Uterus (tissue), 4 donors: ENCODE measurements around the gene KLHDC7B. TPM values are rescaled to one million over a fixed set of nuclear protein-coding genes. Genes with fewer than 3 reads are reported as not detected.

Experiments
- DNase-seq, 2 donors: peaks; one replicate each; pipeline ENCODE4 v3.0.0-alpha.2; 2019 to 2020
- H3K27ac ChIP-seq, 2 donors: fragments of 200-600 bp; sonication (generic); 1 replicate in 1 of 2; 2 replicates in 1 of 2; pipeline ENCODE4 v1.5.1; 2016 to 2018
- H3K27me3 ChIP-seq, 2 donors: fragments of 200-600 bp; sonication (generic); one replicate each; pipeline ENCODE4 v1.5.1; 2018 to 2019; ENCODE audit warnings: control low read depth in 1 of 2
- H3K36me3 ChIP-seq, 2 donors: fragments of 200-600 bp; sonication (generic); one replicate each; pipeline ENCODE4 v1.5.1; 2019; ENCODE audit warnings: control low read depth in 1 of 2
- H3K4me1 ChIP-seq, 2 donors: fragments of 200-600 bp; sonication (generic); one replicate each; pipeline ENCODE4 v1.5.1; 2018 to 2019; ENCODE audit warnings: control low read depth in 1 of 2
- H3K4me3 ChIP-seq, 2 donors: fragments of 200-600 bp; sonication (generic); 1 replicate in 1 of 2; 2 replicates in 1 of 2; pipeline ENCODE4 v1.5.1; 2018 to 2019; ENCODE audit warnings: mild to moderate bottlenecking in 1 of 2
- H3K9me3 ChIP-seq, 2 donors: fragments of 200-600 bp; sonication (generic); one replicate each; pipeline ENCODE4 v1.5.1; 2019; ENCODE audit warnings: control low read depth in 1 of 2
- POLR2A ChIP-seq, 2 donors: fragments of 450-650 bp; IDR thresholded peaks; one replicate each; pipeline ENCODE4 v1.6.1; 2016; ENCODE audit warnings: antibody characterized with exemption in 2 of 2, mild to moderate bottlenecking in 1 of 2, moderate library complexity in 1 of 2
- intact Hi-C: fragments of 100-400 bp; cut with DNase I; formaldehyde crosslinking; loops from one replicate; pipeline ENCODE4 v1.15.1; 2023; ENCODE audit warnings: low total_unique reads
- total RNA-seq, 4 donors: library from RNA; depleted of rRNA in 3 of 4; stranded (reverse); fragments of >200 nt in 3 of 4; gene quantifications; one replicate each; pipeline versions ENCODE4 v1.1.0 to v1.2.4, GENCODE V29; 2014 to 2023
- TF ChIP-seq, protein P1 (sequence below), 4 experiments: fragments of 200-600 bp in 2 of 4; fragments of 450-650 bp in 2 of 4; sonication (generic) in 2 of 4; IDR thresholded peaks; one replicate each; pipeline ENCODE4 v1.5.1; 2016 to 2019; ENCODE audit warnings: antibody characterized with exemption in 4 of 4, mild to moderate bottlenecking in 2 of 4, moderate library complexity in 1 of 4
- donor health status: DM: yes; HTN: yes; CAD: no.

The KLHDC7B gene
- total RNA-seq, 4 donors from 2014 or later: not detected

DNA sequence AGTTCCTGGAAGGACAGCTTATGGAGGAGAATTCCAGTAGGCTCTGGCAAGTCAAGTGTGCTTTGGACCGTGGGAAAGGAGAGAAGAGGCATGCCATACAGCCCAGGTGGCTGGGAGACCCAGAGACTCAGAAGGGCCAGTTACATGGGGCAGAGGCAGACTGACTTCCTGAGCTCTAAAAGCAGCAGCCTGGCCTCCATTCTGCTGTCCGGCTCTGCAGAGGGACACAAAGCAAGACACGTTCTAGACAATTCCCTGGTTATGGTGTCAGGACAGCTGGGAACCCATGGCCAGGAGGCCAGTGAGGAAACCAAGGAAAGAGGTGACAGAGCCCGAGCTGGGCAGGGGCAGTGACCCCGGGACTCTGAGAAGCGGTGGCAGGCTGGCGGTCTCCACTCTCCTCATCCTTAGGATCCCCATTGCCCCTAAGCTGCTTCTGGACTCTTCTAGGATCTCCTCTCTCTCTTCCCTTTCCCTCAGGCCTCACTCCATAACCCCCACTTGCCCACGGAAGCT, 29.8 kb downstream of the KLHDC7B start:
- no peaks in the 10 kb centered on the region for H3K27me3 ChIP-seq
- no peaks in the 10 kb centered on the region for H3K4me1 ChIP-seq
- DNase-seq: no peak
- H3K9me3 ChIP-seq: no peaks in the 10 kb centered on the region
- no peak overlapping the region for H3K4me3 ChIP-seq
- H3K27ac ChIP-seq: no peak overlapping the region
- no peak for TF ChIP-seq POLR2A (IDR thresholded peaks at IDR 0.05)
- TF ChIP-seq, protein P1, sequence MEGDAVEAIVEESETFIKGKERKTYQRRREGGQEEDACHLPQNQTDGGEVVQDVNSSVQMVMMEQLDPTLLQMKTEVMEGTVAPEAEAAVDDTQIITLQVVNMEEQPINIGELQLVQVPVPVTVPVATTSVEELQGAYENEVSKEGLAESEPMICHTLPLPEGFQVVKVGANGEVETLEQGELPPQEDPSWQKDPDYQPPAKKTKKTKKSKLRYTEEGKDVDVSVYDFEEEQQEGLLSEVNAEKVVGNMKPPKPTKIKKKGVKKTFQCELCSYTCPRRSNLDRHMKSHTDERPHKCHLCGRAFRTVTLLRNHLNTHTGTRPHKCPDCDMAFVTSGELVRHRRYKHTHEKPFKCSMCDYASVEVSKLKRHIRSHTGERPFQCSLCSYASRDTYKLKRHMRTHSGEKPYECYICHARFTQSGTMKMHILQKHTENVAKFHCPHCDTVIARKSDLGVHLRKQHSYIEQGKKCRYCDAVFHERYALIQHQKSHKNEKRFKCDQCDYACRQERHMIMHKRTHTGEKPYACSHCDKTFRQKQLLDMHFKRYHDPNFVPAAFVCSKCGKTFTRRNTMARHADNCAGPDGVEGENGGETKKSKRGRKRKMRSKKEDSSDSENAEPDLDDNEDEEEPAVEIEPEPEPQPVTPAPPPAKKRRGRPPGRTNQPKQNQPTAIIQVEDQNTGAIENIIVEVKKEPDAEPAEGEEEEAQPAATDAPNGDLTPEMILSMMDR (IDR thresholded peaks at IDR 0.05): no peak
- no peaks in the 10 kb centered on the region for H3K36me3 ChIP-seq
- intact Hi-C loops: no loop called here

DNA sequence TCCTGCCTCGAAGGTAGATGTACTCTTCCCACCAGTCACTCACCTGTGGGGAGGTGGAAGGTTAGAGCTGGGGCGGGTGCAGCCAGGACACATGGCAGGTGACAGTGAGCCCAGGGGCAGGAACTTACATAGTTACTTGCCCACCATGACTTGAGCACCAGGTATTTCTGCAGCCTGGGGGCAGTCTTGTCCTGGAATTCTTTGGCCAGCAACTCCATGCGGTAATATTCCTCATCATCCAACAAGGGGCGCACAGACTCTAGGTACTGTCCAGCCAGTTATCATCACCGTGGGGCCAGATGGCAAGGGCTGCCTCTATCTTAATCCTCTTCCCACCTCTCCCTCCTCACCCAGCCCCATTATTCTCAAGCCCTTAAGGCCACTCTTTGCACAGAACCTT, 30.4 kb downstream of the KLHDC7B start:
- no peak for DNase-seq
- peaks cover 0 to under 1% of the 10 kb centered on the region in 2 donors for H3K4me1 ChIP-seq
- H3K36me3 ChIP-seq: no peaks in the 10 kb centered on the region
- no peak overlapping the region for H3K4me3 ChIP-seq
- H3K27me3 ChIP-seq: no peaks in the 10 kb centered on the region
- TF ChIP-seq POLR2A (IDR thresholded peaks at IDR 0.05): no peak
- TF ChIP-seq, protein P1 (IDR thresholded peaks at IDR 0.05): no peak
- H3K27ac ChIP-seq: no peak overlapping the region
- intact Hi-C loops: no loop called here
- no peaks in the 10 kb centered on the region for H3K9me3 ChIP-seq

DNA sequence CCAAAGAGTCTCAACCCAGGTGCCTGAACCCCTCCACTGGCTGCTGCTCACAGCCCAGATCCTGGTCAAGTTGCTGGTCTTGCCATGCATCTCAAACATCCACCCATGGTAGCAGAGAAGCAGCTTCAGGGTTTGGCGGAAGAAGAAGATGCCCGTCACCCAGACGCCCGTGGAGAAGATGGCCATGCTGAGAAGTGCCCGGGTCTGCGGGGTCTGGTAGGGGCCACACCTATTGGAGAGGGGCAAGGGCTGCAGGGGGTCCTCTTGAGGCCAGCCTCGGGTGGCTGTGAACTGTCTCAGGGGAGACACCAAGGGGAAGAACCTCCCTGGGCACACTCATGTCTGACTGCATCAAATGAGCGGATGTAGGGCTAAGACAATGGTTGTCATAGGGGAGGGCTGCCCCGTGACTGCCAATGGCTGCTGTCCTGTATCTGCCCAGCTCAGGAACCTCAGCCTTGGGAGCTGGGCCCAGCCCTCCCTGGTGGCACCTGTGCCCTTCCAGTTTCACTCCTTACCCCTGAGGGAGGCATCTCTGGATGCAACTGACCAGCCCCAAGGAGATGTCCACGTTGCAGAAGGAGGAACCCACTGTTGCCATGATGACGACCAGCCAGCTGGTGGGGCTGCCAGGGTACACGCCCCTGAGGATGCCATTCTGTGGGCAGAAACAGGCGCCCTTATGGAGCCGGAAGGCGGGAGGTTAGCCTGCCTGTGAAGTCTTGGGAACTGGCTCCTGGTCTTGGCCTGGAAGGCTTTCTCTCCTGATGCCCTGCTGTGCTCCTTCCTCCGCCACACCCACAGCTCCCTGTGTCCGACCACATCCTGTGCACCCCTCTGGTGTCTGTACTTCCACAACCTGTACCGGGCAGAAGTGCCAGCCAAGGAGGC, 31.4 kb downstream of the KLHDC7B start:
- no peaks in the 10 kb centered on the region for H3K36me3 ChIP-seq
- TF ChIP-seq, protein P1 (IDR thresholded peaks at IDR 0.05): no peak
- TF ChIP-seq POLR2A (IDR thresholded peaks at IDR 0.05): no peak
- H3K4me1 ChIP-seq: peaks cover 3 to 4% of the 10 kb centered on the region in 2 donors
- intact Hi-C loops: no loop called here
- no peak for DNase-seq
- no peaks in the 10 kb centered on the region for H3K9me3 ChIP-seq
- H3K27me3 ChIP-seq: no peaks in the 10 kb centered on the region
- H3K27ac ChIP-seq: no peak overlapping the region
- no peak overlapping the region for H3K4me3 ChIP-seq

DNA sequence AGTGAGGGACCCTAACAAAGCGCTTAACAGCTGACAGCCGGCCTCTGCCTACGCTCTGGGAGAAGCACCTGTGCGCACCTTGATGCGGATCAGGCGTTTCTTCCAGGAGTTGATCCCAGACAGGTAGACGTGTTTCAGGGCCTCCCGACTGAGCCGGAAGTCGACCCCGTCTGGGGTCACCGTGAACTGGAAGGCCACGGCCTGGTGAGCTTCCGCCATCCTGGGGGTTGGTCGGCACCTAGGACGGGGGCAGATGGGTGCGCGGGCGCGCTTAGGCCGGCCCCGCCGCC, 31.9 kb downstream of the KLHDC7B start:
- intact Hi-C loops: no loop called here

DNA sequence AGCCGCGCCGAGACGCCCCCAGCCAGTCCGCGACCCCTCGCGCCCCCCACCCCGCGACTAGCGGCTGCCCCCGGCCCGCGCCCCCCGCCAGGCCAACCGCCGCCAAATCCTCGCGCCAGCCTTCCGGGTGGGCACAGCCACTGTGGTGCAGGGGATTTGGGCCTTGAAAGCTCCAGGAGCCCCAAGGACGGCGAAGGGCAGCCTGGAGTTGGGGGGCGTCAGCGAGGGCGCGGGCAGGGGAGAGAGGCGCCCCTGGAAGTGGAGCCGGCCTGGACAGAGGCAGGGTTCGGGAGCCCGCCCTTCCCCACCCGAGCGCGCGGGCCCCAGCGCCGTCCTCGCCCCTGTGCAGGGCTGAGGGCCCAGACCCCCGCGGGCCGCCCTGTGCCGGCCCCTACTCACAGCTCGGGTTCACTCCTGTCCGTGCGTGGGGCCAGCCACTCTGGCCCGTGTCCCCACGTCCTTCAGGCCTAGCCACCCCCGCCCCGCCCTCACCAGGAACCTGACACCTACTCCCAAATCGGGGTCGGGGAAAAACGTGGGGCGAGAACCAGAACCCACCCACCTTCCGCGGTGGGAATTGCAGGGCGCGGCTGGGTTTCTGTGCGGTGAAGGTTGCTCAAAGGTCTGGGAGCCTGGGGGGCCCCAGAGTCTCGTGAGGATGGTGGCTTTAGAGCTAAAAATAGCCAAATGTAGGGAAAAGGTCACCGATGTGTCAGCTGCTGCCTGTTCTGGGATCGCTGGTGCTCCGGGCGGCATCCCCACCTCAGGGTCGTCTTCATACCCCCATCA, 32.5 kb downstream of the KLHDC7B start, which contains the start of gene CPT1B:
Gene CPT1B, minus strand, starts transcription at position 441 of the 789 bp plus-strand sequence. CDS start 512 bp downstream, outside the sequence.
- intact Hi-C loops: no loop called here
- Histone ChIP-seq H3K27ac (no peak within 1 kb of the TSS), H3K4me3 (no peak within 1 kb of the TSS), H3K27me3 (no peaks in the 10 kb centered on the region), H3K4me1 (peaks cover 3 to 4% of the 10 kb centered on the region in 2 donors), H3K36me3 (no peaks in the 10 kb centered on the region), H3K9me3 (no peaks in the 10 kb centered on the region)
- DNase-seq: no peak
- TF ChIP-seq, protein P1 (IDR thresholded peaks at IDR 0.05): no peak
- TF ChIP-seq POLR2A (IDR thresholded peaks at IDR 0.05): no peak

More for the DNA sequence above, 31.9 kb downstream of the KLHDC7B start:
- no peaks in the 10 kb centered on the region for H3K9me3 ChIP-seq
- H3K4me3 ChIP-seq: no peak overlapping the region
- TF ChIP-seq POLR2A (IDR thresholded peaks at IDR 0.05): no peak
- no peaks in the 10 kb centered on the region for H3K27me3 ChIP-seq
- H3K4me1 ChIP-seq: peaks cover 3 to 4% of the 10 kb centered on the region in 2 donors
- H3K36me3 ChIP-seq: no peaks in the 10 kb centered on the region
- H3K27ac ChIP-seq: no peak overlapping the region
- DNase-seq: no peak
